KMS-11 (cell line): ENCODE results near the gene SAMD8.
"Not testable (repeated sequence)": the region's sequence is repeated elsewhere in the genome, so short reads cannot be mapped to it uniquely, and the experiment has no call there.

Source experiments
- H2AFZ ChIP-seq: fragments of 200-600 bp; sonication (generic); 2 replicates; pipeline ENCODE4 v1.6.1; 2016; ENCODE audit warnings: antibody characterized with exemption, mixed run types, low read depth
- H3K27ac ChIP-seq: fragments of 200-600 bp; sonication (generic); 2 replicates; pipeline ENCODE4 v1.6.1; 2016; ENCODE audit warnings: mild to moderate bottlenecking, mixed run types
- H3K27me3 ChIP-seq: fragments of 200-600 bp; sonication (generic); 2 replicates; pipeline ENCODE4 v1.6.1; 2017; ENCODE audit warnings: mild to moderate bottlenecking, low read depth, mixed run types, moderate library complexity; ENCODE audit not compliant: insufficient read depth
- H3K36me3 ChIP-seq: fragments of 200-600 bp; sonication (generic); 2 replicates; pipeline ENCODE4 v1.6.1; 2017; ENCODE audit warnings: mild to moderate bottlenecking, mixed run types; ENCODE audit not compliant: insufficient read depth
- H3K4me1 ChIP-seq: fragments of 200-600 bp; sonication (generic); 2 replicates; pipeline ENCODE4 v1.6.1; 2016; ENCODE audit warnings: mild to moderate bottlenecking, low read depth, mixed run types; ENCODE audit not compliant: poor library complexity, severe bottlenecking
- H3K4me2 ChIP-seq: fragments of 200-600 bp; sonication (generic); 2 replicates; pipeline ENCODE4 v1.7.0; 2016; ENCODE audit warnings: mild to moderate bottlenecking, mixed run types
- H3K4me3 ChIP-seq: fragments of 200-600 bp; sonication (generic); IDR thresholded peaks from 2 replicates; pipeline ENCODE4 v1.6.1; 2017; ENCODE audit warnings: low read depth, low read length, mixed read lengths; ENCODE audit not compliant: insufficient read depth
- H3K79me2 ChIP-seq: fragments of 200-600 bp; sonication (generic); 2 replicates; pipeline ENCODE4 v1.6.1; 2016; ENCODE audit warnings: low read depth, mixed run types; ENCODE audit not compliant: insufficient read depth
- H3K9ac ChIP-seq: fragments of 200-600 bp; sonication (generic); 2 replicates; pipeline ENCODE4 v1.6.1; 2016; ENCODE audit warnings: mild to moderate bottlenecking, mixed run types
- H4K20me1 ChIP-seq: fragments of 200-600 bp; sonication (generic); 2 replicates; pipeline ENCODE4 v1.6.1; 2016; ENCODE audit warnings: mild to moderate bottlenecking, mixed run types; ENCODE audit not compliant: insufficient read depth
- TF ChIP-seq, protein P1 (sequence below): fragments of 200-600 bp; sonication (generic); conservative IDR thresholded peaks from 2 replicates; pipeline ENCODE4 v1.6.1; 2017; ENCODE audit warnings: low read depth, mild to moderate bottlenecking, antibody characterized with exemption, low read length, moderate library complexity, mixed read lengths

SAMD8 gene

DNA sequence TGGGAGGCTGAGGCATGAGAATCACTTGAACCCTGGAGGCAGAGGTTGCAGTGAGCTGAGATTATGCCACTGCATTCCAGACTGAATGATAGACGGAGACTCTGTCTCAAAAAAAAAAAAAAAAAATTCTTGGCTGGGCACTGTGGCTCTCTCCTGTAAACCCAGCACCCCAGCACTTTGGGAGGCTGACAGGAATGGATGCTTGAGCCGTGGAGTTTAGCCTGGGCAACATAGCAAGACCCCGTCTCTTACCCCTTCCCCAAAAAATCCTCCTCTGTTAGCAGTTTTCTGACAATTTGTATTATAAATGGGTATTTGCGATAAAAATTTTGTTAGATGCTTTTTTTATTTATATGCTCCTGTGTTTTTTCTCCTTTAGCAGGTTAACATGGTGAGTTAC is 11.0 kb downstream of the SAMD8 start:
- H3K79me2 ChIP-seq = peaks cover 9% of the 10 kb centered on the region; the same call in 1 of the 2 replicates
- H3K4me2 ChIP-seq = no peak overlapping the region

DNA sequence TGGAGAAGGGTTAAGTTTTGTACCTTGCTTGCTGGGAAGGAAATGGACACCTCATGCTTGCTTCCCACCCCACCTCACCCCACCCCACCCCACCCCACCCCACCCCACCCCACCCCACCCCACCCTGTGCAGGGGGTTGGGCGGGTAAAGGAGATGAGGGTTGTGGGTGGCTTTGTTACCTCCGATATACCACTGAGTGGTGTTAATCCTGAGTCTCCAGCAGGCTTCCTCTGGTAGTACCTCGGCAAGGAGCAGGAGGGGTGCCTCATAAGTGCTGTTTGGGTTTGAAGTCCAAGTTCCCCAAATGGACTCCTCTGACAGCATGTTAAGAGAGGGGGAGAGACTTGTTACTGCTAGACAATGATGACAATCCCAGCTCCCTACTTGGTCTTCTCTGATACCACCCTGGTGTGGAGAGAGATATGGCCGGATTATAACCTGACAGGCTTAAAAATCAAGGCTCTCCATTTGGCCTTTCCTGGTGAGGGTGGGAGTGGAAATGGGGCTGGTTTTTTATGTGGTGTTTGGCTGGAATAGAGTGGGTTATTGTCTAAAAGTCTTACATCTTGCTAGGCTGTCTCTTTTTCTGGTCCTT is 11.7 kb downstream of the SAMD8 start:
- no peaks in the 10 kb centered on the region for H4K20me1 ChIP-seq
- no peak overlapping the region for H3K4me3 ChIP-seq
- TF ChIP-seq, protein P1, sequence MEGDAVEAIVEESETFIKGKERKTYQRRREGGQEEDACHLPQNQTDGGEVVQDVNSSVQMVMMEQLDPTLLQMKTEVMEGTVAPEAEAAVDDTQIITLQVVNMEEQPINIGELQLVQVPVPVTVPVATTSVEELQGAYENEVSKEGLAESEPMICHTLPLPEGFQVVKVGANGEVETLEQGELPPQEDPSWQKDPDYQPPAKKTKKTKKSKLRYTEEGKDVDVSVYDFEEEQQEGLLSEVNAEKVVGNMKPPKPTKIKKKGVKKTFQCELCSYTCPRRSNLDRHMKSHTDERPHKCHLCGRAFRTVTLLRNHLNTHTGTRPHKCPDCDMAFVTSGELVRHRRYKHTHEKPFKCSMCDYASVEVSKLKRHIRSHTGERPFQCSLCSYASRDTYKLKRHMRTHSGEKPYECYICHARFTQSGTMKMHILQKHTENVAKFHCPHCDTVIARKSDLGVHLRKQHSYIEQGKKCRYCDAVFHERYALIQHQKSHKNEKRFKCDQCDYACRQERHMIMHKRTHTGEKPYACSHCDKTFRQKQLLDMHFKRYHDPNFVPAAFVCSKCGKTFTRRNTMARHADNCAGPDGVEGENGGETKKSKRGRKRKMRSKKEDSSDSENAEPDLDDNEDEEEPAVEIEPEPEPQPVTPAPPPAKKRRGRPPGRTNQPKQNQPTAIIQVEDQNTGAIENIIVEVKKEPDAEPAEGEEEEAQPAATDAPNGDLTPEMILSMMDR = no peak
- no peaks in the 10 kb centered on the region for H3K36me3 ChIP-seq
- H2AFZ ChIP-seq = no peak overlapping the region
- H3K27me3 ChIP-seq = no peaks in the 10 kb centered on the region
- H3K4me1 ChIP-seq = peaks cover 2% of the 10 kb centered on the region
- H3K27ac ChIP-seq = no peak overlapping the region
- no peak overlapping the region for H3K4me2 ChIP-seq
- no peak overlapping the region for H3K9ac ChIP-seq
- H3K79me2 ChIP-seq = peaks cover 9% of the 10 kb centered on the region; the same call in 1 of the 2 replicates

More for the DNA sequence above, 11.0 kb downstream of the SAMD8 start:
- peaks cover 7% of the 10 kb centered on the region for H3K4me1 ChIP-seq
- H3K27ac ChIP-seq = no peak overlapping the region
- H4K20me1 ChIP-seq = no peaks in the 10 kb centered on the region
- no peak overlapping the region for H2AFZ ChIP-seq
- H3K36me3 ChIP-seq = no peaks in the 10 kb centered on the region
- H3K4me3 ChIP-seq = no peak overlapping the region
- no peak overlapping the region for H3K9ac ChIP-seq
- TF ChIP-seq, protein P1 = no peak
- no peaks in the 10 kb centered on the region for H3K27me3 ChIP-seq

DNA sequence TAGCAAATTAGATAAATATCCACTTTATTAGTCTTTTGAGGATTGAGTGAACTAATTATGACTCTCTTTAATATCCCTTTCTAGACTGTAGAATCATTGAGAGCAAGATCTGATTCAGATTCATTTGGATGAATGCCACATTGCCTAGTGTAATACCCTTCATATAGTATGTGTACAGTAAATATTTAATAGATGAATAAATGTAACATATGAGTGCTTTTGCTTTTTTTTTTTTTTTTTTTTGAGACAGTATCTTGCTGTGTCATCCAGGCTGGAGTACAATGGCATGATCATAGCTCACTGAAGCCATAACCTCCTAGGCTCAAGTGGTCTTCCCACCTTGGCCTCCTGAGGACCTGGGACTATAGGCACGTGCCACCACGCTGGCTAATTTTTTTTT is 14.8 kb downstream of the SAMD8 start:
- TF ChIP-seq, protein P1 = no peak
- Histone ChIP-seq H3K9ac (no peak overlapping the region), H3K79me2 (peaks cover 6% of the 10 kb centered on the region; the same call in 1 of the 2 replicates), H3K4me3 (no peak overlapping the region), H4K20me1 (no peaks in the 10 kb centered on the region), H3K27ac (no peak overlapping the region), H3K4me2 (no peak overlapping the region), H3K4me1 (no peaks in the 10 kb centered on the region), H3K27me3 (no peaks in the 10 kb centered on the region), H2AFZ (no peak overlapping the region), H3K36me3 (no peaks in the 10 kb centered on the region)

DNA sequence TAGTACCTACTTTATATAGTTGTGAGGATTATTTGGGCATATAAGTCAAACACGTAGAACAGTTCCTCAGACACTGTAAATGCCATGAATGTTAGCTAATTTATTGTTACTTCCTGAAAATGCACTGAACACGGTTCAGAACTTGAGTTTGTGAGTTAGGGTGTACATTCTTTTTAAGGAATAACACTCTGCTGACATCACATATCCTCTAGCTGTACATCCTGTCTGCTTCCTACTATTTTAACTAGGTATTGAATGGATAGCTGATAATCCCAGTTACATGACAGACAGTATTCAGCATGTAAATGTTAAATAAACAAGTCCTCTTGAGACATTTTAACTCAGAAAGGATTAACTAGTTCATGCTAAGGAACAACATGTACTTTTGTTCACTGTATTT is 16.0 kb downstream of the SAMD8 start:
- no peak overlapping the region for H3K4me3 ChIP-seq
- H2AFZ ChIP-seq = no peak overlapping the region
- H3K4me1 ChIP-seq = no peaks in the 10 kb centered on the region
- no peak overlapping the region for H3K27ac ChIP-seq
- H3K9ac ChIP-seq = no peak overlapping the region
- H3K36me3 ChIP-seq = no peaks in the 10 kb centered on the region
- H4K20me1 ChIP-seq = no peaks in the 10 kb centered on the region
- no peaks in the 10 kb centered on the region; the same call in 1 of the 2 replicates for H3K79me2 ChIP-seq
- TF ChIP-seq, protein P1 = no peak
- H3K4me2 ChIP-seq = no peak overlapping the region
- H3K27me3 ChIP-seq = no peaks in the 10 kb centered on the region

DNA sequence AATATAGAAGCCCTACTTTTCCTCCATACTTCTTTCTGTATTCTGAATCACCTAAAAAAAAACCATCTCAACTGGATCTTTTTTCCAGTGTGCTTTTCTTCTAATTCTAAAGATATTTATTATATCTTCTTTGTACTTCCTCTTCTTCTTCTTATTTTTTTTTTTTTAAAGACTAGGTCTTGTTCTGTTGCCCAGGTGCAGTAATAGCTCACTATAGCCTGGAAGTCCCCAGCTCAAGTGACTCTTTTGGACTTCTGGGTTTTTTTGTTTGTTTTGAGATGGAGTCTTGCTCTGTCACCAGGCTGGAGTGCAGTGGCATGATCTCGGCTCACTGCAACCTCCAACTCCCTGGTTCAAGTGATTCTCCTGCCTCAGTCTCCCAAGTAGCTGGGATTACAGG is 17.5 kb downstream of the SAMD8 start:
- H3K4me3 ChIP-seq, H2AFZ ChIP-seq, H3K4me2 ChIP-seq, H4K20me1 ChIP-seq, H3K4me1 ChIP-seq, H3K27me3 ChIP-seq, H3K36me3 ChIP-seq, H3K9ac ChIP-seq, H3K27ac ChIP-seq, H3K79me2 ChIP-seq: not testable (repeated sequence)
